GM12891 (cell line): ENCODE measurements around the gene FOXRED1.
"Not testable (repeated sequence)": the region's sequence is repeated elsewhere in the genome, so short reads cannot be mapped to it uniquely, and the experiment has no call there.

Source experiments
- DNase-seq: peaks from one replicate; pipeline ENCODE4 v3.0.0; 2011; ENCODE audit warnings: low spot score; ENCODE audit not compliant: insufficient read length
- FAIRE-seq: peaks from 2 replicates; lab custom pipeline; 2011; peaks lifted over from hg19 to GRCh38; lab: Jason Lieb, UNC
- PAX5 ChIP-seq: IDR thresholded peaks from 2 replicates; pipeline ENCODE4 v1.6.1; 2011; ENCODE audit warnings: low read length, moderate library complexity, mild to moderate bottlenecking; ENCODE audit not compliant: insufficient read depth, severe bottlenecking
- POLR2A ChIP-seq: IDR thresholded peaks from 2 replicates; pipeline ENCODE4 v1.6.1; 2011; ENCODE audit warnings: low read depth, low read length, control low read depth
- POLR2AphosphoS5 ChIP-seq: IDR thresholded peaks from 2 replicates; pipeline ENCODE4 v1.6.1; 2011; ENCODE audit warnings: low read depth, low read length, control low read depth
- POU2F2 ChIP-seq: IDR thresholded peaks from 2 replicates; pipeline ENCODE4 v1.6.1; 2011; ENCODE audit warnings: low read depth, mild to moderate bottlenecking, control low read depth, low read length, moderate library complexity
- SPI1 ChIP-seq: IDR thresholded peaks from 2 replicates; pipeline ENCODE4 v1.6.1; 2011; ENCODE audit warnings: low read depth, low read length, control low read depth
- TAF1 ChIP-seq: IDR thresholded peaks from 2 replicates; pipeline ENCODE4 v1.6.1; 2011; ENCODE audit warnings: low read depth, low read length, control low read depth

FOXRED1 gene

GRCh38 chr11:126284829-126285228, 15.9 kb downstream of the FOXRED1 start:
- FAIRE-seq: peak; percentile 82
- DNase-seq: peak; percentile 37
- TF ChIP-seq POU2F2 (peak; percentile 76), TAF1 (no peak), POLR2AphosphoS5 (no peak), PAX5 (no peak), SPI1 (no peak)

GRCh38 chr11:126288237-126288636, 19.3 kb downstream of the FOXRED1 start:
- DNase-seq (no peak), FAIRE-seq (no peak)
- TF ChIP-seq POU2F2: no peak

- no peak for DNase-seq
- TF ChIP-seq PAX5: no peak
- no peak for FAIRE-seq
Measured at GRCh38 chr11:126290887-126291286, 21.9 kb downstream of the FOXRED1 start.

- FAIRE-seq: no peak
- TF ChIP-seq POLR2A: no peak
- TF ChIP-seq TAF1: no peak
- TF ChIP-seq SPI1: peak; percentile 26; the same call in 1 of the 2 replicates
Measured at GRCh38 chr11:126293726-126294125, 24.8 kb downstream of the FOXRED1 start.

GRCh38 chr11:126297004-126297403, 28.1 kb downstream of the FOXRED1 start:
- DNase-seq: no peak
- FAIRE-seq: no peak

More at GRCh38 chr11:126293726-126294125, 24.8 kb downstream of the FOXRED1 start:
- DNase-seq: no peak

GRCh38 chr11:126303623-126304456, 34.9 kb downstream of the FOXRED1 start, which contains the start of gene DCPS:
DCPS (plus strand) TSS chr11:126304060; CDS start chr11:126304081, 21 bp downstream.
- TF ChIP-seq TAF1: peak; percentile 90
- TF ChIP-seq SPI1: peak; percentile 70
- peak; percentile 28 for TF ChIP-seq PAX5
- peak; percentile 83 for TF ChIP-seq POU2F2
- peak; percentile 94 for TF ChIP-seq POLR2AphosphoS5
- TF ChIP-seq POLR2A: peak; percentile 96
- FAIRE-seq (peak; percentile 99), DNase-seq (peak; percentile 83)

More at GRCh38 chr11:126297004-126297403, 28.1 kb downstream of the FOXRED1 start:
- TF ChIP-seq PAX5: no peak
- no peak for TF ChIP-seq POLR2A
- TF ChIP-seq TAF1: no peak
- no peak for TF ChIP-seq POU2F2
- TF ChIP-seq SPI1: no peak
- TF ChIP-seq POLR2AphosphoS5: no peak

GRCh38 chr11:126304457-126305075, 35.6 kb downstream of the FOXRED1 start:
- TF ChIP-seq POLR2A (0 out of 2 replicates have a peak, but pooled peaks have one; percentile 47), POLR2AphosphoS5 (no peak)
- FAIRE-seq (peak; percentile 75), DNase-seq (no peak)

GRCh38 chr11:126305699-126306098, 36.7 kb downstream of the FOXRED1 start:
- FAIRE-seq (no peak), DNase-seq (no peak)
- TF ChIP-seq TAF1: no peak
- TF ChIP-seq POLR2AphosphoS5: no peak
- TF ChIP-seq PAX5: no peak
- TF ChIP-seq SPI1: no peak
- TF ChIP-seq POU2F2: no peak
- TF ChIP-seq POLR2A: no peak

GRCh38 chr11:126307706-126308105, 38.8 kb downstream of the FOXRED1 start:
- no peak for TF ChIP-seq POLR2A
- no peak for TF ChIP-seq SPI1
- no peak for TF ChIP-seq POLR2AphosphoS5
- no peak for TF ChIP-seq PAX5
- no peak for TF ChIP-seq TAF1
- TF ChIP-seq POU2F2: no peak
- FAIRE-seq (no peak), DNase-seq (no peak)

- TF ChIP-seq PAX5 (no peak), SPI1 (no peak), POLR2A (no peak), POU2F2 (no peak), POLR2AphosphoS5 (no peak), TAF1 (no peak)
- DNase-seq (no peak), FAIRE-seq (no peak)
Measured at GRCh38 chr11:126308271-126308671, 39.3 kb downstream of the FOXRED1 start.

GRCh38 chr11:126308771-126309170, 39.8 kb downstream of the FOXRED1 start:
- not testable (repeated sequence) for FAIRE-seq, DNase-seq
